ENCODE results near the gene SLC17A9.

Gene SLC17A9

DNA sequence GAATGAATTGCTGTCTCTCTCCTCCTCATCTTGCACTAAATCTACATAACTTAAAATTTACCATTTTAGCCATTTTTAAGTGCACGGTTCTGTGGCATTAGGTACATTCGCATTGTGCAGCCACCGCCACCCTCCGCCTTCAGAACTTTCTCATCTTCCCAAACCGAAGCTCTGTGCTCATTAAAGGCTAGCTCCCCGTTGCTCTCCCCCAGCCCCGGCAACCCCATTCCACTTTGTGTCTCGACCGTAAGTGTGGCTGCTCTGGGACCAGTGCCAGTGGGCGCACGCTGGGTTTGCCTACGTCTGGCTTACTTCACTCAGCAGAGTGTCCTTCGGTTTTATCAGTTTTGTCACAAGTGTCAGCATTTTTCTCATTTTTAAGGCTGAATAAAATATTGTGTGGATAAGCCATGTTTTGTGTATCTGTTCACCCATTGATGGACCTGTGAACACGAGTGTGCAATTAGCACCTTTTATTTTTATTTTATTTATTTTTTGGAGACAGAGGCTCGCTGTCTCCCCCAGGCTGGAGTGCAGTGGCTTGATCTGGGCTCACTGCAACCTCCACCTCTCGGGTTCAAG is 16.8 kb downstream of the SLC17A9 start:
- DNase-seq: no peak

- DNase-seq: no peak
Measured at GRCh38 chr20:62969939-62970306, 17.4 kb downstream of the SLC17A9 start.

DNA sequence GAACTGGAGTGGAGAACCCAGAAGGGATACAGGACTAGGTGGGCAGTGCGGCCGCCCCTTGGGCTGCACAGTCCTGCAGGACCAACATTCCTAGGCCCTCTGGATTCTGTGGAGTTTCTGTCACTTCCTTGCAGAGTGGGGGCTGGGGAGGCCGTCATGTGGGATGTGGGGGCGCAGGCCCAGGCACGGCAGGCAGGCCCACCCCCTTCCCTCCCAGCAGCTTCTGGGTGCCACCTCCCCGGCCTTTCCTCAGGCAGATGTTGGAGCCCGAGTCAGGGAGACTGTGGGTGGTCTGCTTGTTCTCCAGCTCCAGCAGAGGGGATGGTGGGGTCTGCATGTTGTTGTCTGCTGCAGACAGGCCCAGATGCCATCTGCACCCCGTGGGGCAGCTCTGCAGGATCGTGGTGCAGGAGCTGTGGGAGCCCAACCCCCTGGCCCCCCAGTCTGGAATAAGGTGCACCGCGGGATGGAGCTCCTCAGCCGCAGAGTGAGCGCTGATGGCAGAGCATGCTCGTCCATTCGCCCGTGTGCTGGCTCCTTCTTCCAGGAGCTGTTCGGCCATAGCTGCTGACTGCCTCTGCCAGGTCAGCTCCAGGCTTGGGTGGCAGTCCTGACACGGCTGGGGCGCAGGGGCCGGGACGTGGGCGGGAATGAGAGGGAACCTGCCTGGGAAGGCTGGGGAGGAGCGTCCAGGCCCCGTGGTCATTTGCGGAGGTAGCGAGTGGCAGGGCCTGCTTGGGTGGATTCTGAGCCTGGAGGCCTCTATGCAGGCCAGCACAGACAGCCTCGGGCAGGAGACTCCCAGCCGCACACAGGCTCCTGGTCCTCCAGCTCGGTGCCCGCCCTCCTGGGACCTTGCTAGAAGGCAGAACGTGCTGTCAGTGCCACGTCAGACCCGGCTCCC is 18.1 kb downstream of the SLC17A9 start:
- no peak for DNase-seq

- DNase-seq: no peak
Measured at GRCh38 chr20:62971211-62971949, 18.9 kb downstream of the SLC17A9 start.

DNA sequence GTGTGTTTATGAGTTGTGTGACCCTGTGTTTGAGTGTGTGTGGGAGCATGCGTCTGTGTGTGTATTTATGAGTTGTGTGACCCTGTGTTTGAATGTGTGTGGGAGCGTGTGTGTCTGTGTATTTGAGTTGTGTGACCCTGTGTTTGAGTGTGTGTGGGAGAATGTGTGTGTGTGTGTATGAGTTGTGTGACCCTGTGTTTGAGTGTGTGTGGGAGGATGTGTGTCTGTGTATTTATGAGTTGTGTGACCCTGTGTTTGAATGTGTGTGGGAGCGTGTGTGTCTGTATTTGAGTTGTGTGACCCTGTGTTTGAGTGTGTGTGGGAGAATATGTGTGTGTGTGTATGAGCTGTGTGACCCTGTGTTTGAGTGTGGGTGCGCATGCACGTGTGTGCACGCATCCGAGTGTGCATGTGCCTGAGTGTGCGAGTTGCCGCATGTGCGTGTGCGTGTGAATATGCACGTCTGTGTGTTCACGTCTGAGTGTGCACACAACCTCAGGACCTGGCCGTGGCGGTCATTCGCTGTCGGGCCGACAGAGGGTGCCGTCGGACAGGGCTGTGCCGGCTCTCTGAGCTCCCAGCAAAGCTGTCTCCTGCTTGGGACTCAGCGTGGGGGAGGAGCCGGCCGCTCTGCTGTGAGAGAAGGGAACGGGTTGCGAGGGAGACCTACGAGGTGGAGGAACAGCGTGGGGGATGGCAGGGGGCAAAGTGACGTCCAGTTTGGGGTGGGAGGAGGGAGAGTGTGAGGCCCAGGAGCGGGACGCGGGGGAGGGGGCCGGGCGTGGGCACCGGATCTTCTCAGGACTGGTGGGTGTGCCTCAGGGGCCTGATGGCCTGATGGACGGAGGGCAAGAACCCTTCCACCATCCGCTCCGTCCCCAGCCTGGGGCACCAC is 19.7 kb downstream of the SLC17A9 start:
- peak; percentile 93 for DNase-seq

GRCh38 chr20:62972845-62973745 is 20.6 kb downstream of the SLC17A9 start:
- DNase-seq: no peak

- DNase-seq: no peak
Measured at GRCh38 chr20:62975251-62975760, 22.8 kb downstream of the SLC17A9 start.

DNA sequence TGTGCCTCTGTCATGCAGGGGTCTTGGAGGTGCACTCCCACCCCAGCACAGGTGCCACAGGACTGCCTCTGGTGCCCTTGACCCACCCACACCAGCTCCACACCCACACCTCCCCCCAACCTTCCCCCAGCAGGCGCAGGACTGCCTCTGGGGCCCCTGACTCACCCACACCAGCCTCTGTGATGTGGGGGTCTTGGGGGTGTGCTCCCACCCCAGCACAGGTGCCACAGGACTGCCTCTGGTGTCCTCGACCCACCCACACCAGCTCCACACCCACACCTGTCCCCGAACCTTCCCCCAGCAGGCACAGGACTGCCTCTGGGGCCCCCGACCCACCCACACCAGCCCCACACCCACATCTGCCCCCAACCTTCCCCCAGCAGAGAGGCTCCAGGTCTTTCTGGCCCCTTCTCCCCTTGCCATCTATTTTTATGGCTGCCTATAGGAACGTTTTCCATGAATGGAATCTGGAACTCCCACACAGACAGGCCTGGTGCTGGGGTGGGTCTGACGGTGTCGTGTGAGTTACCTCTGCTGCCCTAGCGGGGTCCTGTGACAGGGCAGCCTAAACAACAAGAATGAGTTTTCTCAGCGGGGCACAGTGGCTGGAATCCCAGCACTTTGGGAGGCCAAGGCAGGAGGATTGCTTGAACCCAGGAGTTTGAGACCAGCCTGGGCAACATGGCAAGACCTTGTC is 23.5 kb downstream of the SLC17A9 start:
- no peak for DNase-seq

- DNase-seq: no peak
Measured at GRCh38 chr20:62976886-62977285, 24.4 kb downstream of the SLC17A9 start.

GRCh38 chr20:62977613-62978560 is 25.4 kb downstream of the SLC17A9 start:
- DNase-seq: peak; percentile 83

GRCh38 chr20:62978561-62978943 is 26.0 kb downstream of the SLC17A9 start:
- DNase-seq: no peak

DNA sequence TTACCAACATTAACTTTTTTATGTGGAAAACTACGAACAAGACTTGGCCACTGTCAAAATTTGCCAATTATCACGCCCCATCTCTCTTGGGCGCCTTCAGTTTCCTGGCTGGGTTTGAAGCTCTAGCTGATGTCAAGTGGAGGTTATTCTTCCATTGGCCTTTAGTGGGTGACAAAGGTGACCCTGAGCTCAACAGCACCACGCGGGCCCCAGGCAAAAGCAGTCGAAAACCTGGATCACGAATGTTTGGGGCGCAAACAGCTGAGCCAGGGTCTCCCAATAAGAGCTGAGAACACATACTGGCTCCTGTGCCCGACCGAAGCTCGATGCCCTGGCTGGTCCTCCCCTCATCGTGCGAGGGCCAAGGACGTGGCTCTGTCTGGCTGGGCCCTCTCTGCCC is 26.8 kb downstream of the SLC17A9 start:
- DNase-seq: no peak

DNA sequence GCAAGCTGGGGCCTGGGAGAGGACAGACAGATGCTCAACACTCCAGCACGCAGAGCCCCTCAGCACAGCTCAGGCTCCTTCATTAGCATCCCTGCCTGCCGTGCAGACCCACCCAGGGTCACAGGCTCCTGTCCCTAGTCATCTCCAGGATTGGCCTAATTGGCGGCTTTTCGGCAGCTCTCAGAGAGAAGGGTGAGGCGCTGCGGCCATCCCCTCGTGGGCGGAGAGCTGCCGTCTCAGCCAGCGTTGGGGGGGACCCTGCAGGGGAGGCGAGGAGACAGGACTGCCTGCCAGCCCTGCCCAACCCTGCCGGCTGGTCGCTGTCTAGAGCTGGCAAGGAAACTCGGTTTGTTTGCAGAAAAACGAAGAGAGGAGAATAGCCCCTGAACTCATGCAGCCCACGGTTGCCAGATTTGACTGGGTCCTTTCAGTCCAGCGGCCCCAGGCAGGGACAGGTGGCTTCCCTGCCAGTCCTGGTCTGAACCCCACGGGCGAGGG is 27.4 kb downstream of the SLC17A9 start:
- DNase-seq: no peak

DNA sequence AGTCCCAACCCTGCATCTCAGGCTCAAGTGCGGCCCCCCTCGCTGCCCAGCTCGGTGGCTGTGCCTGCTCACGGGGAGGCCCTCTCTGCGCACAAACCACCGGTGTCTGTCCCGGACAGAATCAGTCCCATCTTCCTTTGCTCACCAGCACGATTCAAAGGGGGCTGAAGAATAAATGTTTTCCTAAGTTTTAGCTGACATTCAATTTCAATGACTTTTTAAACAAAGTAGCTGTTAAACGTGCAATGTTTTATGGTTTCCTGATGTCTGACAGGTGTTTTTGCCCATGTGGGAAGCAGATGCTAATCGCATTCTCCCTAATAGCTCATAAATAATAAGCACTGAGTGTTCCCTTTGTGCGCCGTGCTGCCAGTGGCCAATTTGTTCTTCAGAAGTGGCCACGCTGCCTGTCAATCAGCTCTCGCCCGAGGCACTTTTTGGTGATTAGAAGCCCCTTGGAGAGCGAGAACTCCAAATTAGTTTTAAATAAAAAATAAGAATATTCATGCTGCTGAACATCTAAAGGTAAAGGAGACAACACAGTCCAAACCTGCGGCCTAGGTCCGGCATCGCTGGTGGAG is 28.0 kb downstream of the SLC17A9 start:
- DNase-seq: no peak

DNA sequence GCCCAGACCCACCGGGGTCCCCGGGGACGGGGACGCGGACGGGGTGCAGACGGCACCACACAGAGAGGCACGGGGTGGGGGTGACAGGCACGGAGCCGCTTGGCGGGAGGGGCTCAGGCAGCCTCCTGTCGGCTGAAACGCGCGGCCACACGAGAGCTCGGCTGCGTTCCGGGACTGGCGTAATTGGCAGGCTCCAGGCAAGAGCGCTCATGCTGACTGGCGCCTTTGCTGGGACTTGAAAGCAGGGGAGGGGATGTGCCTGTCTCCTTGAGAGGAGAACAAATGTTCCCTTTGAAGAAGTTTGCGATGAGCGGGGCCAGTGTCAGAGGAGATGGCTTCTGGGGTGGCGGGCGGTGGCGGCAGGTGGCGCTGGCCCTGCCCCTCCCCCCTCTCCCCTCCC is 28.5 kb downstream of the SLC17A9 start:
- peak; percentile 47 for DNase-seq

GRCh38 chr20:62982124-62983075 is 29.9 kb downstream of the SLC17A9 start:
- no peak for DNase-seq

DNA sequence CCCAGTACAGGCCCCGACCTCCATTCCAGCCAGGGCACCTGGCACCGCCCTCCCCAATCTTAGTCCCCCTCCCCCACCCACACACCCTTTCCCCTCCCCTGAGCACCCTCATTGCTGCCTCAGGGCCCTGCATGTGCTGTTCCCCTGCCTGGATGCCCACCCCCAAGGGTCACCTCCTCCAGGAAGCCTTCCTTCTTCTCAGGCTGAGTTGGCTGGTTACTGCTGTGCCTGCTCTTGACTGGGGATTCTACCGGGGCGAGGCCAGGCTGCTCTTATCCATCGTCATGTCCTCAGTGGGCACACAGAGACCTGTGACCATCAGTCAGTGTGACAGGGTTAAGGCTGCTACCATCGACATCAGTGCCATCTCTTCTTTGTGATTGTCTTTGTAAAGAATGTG is 30.7 kb downstream of the SLC17A9 start:
- no peak for DNase-seq
